A673 (cell line): ENCODE data around the gene SUGP2.

Experiments used
- EZH2 ChIP-seq: fragments of 200-600 bp; sonication (generic); IDR thresholded peaks from 2 replicates; pipeline ENCODE4 v1.6.1; 2017; ENCODE audit warnings: borderline replicate concordance, low read depth, mild to moderate bottlenecking, mixed read lengths, antibody characterized with exemption, low read length; ENCODE audit not compliant: poor library complexity, severe bottlenecking
- TF ChIP-seq, protein P1 (sequence below): fragments of 300-800, 200-600 bp; sonication (generic); conservative IDR thresholded peaks from 2 replicates; pipeline ENCODE4 v1.5.1; 2017; ENCODE audit warnings: low read depth, mild to moderate bottlenecking, antibody characterized with exemption, low read length, moderate library complexity, mixed read lengths

DNA sequence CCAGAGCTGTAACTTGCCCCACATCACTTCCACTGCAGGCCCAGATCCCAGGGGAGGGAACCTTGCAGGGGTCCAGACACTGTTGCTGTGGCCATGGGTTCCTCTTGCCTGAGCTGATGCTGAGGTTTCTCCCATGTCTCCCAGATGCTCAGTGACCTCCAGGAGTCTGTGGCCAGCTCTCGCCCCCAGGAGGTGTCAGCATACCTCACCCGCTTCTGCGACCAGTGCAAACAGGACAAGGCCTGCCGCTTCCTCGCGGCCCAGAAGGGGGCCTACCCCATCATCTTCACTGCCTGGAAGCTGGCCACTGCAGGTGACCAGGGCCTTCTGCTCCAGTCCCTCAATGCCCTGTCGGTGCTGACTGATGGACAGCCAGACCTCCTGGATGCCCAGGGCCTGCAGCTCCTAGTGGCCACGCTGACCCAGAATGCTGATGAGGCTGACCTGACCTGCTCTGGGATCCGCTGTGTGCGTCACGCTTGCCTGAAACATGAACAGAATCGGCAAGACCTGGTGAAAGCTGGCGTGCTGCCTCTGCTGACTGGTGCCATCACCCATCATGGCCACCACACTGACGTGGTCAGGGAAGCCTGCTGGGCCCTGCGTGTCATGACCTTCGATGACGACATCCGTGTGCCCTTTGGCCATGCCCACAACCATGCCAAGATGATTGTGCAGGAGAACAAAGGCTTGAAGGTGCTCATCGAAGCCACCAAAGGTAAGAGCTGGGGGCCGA is 18.3 kb upstream of the SUGP2 start:
- TF ChIP-seq, protein P1, sequence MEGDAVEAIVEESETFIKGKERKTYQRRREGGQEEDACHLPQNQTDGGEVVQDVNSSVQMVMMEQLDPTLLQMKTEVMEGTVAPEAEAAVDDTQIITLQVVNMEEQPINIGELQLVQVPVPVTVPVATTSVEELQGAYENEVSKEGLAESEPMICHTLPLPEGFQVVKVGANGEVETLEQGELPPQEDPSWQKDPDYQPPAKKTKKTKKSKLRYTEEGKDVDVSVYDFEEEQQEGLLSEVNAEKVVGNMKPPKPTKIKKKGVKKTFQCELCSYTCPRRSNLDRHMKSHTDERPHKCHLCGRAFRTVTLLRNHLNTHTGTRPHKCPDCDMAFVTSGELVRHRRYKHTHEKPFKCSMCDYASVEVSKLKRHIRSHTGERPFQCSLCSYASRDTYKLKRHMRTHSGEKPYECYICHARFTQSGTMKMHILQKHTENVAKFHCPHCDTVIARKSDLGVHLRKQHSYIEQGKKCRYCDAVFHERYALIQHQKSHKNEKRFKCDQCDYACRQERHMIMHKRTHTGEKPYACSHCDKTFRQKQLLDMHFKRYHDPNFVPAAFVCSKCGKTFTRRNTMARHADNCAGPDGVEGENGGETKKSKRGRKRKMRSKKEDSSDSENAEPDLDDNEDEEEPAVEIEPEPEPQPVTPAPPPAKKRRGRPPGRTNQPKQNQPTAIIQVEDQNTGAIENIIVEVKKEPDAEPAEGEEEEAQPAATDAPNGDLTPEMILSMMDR: no peak
- TF ChIP-seq EZH2: no peak
